Fibroblast of upper back skin (primary cell): ENCODE data around the gene DIP2A.

Experiments
- DNase-seq: peaks from one replicate; pipeline ENCODE4 v3.0.0-alpha.2; 2013

DIP2A gene

GRCh38 chr21:46600305-46600704, 141.6 kb downstream of the DIP2A start:
- DNase-seq, result no peak

GRCh38 chr21:46600978-46601377, 142.3 kb downstream of the DIP2A start:
- no peak for DNase-seq

- DNase-seq, result no peak
Measured at GRCh38 chr21:46603228-46603627, 144.5 kb downstream of the DIP2A start.

- DNase-seq, result no peak
Measured at GRCh38 chr21:46604329-46604974, 145.8 kb downstream of the DIP2A start.

GRCh38 chr21:46604975-46605766, 146.5 kb downstream of the DIP2A start, which contains the start of gene S100B:
Gene S100B (minus strand): TSS chr21:46605082. CDS start chr21:46602415, 2,667 bp downstream.
- no peak for DNase-seq

- no peak for DNase-seq
Measured at GRCh38 chr21:46605767-46606426, 147.2 kb downstream of the DIP2A start.

- no peak for DNase-seq
Measured at GRCh38 chr21:46606427-46606813, 147.7 kb downstream of the DIP2A start.

GRCh38 chr21:46607636-46608035, 148.9 kb downstream of the DIP2A start:
- DNase-seq, result no peak

GRCh38 chr21:46608672-46609111, 150.0 kb downstream of the DIP2A start:
- no peak for DNase-seq

- no peak for DNase-seq
Measured at GRCh38 chr21:46610018-46610701, 151.5 kb downstream of the DIP2A start.

- no peak for DNase-seq
Measured at GRCh38 chr21:46613391-46613790, 154.7 kb downstream of the DIP2A start.

- DNase-seq, result no peak
Measured at GRCh38 chr21:46616050-46616449, 157.4 kb downstream of the DIP2A start.

GRCh38 chr21:46616656-46617055, 158.0 kb downstream of the DIP2A start:
- no peak for DNase-seq

GRCh38 chr21:46617267-46618051, 158.8 kb downstream of the DIP2A start:
- DNase-seq, result peak; percentile 43

- peak; percentile 22 for DNase-seq
Measured at GRCh38 chr21:46618738-46619379, 160.2 kb downstream of the DIP2A start.
